Measurements from ENCODE around the gene CORO2A.

GRCh38 chr9:98222885-98223691 lies 30.7 kb upstream of the CORO2A start:
- TF ChIP-seq, protein P1, sequence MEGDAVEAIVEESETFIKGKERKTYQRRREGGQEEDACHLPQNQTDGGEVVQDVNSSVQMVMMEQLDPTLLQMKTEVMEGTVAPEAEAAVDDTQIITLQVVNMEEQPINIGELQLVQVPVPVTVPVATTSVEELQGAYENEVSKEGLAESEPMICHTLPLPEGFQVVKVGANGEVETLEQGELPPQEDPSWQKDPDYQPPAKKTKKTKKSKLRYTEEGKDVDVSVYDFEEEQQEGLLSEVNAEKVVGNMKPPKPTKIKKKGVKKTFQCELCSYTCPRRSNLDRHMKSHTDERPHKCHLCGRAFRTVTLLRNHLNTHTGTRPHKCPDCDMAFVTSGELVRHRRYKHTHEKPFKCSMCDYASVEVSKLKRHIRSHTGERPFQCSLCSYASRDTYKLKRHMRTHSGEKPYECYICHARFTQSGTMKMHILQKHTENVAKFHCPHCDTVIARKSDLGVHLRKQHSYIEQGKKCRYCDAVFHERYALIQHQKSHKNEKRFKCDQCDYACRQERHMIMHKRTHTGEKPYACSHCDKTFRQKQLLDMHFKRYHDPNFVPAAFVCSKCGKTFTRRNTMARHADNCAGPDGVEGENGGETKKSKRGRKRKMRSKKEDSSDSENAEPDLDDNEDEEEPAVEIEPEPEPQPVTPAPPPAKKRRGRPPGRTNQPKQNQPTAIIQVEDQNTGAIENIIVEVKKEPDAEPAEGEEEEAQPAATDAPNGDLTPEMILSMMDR (IDR thresholded peaks at IDR 0.05): no peak
- TF ChIP-seq POLR2AphosphoS5 (IDR thresholded peaks at IDR 0.05): no peak
- no peak for TF ChIP-seq POLR2A (IDR thresholded peaks at IDR 0.05)
- no peak for TF ChIP-seq EP300 (IDR thresholded peaks at IDR 0.05)
